K562 (cell line): ENCODE data around the gene PLXNA2. TPM values are rescaled to one million over a fixed set of nuclear protein-coding genes. Genes with fewer than 3 reads are reported as not detected.

Source experiments
- ATAC-seq: fragments of 200-7000 bp; cut with Tn5 transposase; 3 replicates; pipeline ENCODE4 v1.9.1; 2020; ENCODE audit warnings: moderate library complexity
- BruUV-seq: library from RNA; stranded (reverse); fragments of 400-500 nt; replicated peaks from 2 replicates; lab custom pipeline; 2021; lab: Mats Ljungman, UMichigan
- CTCF ChIA-PET: fragments of 300-600 bp; formaldehyde crosslinking; extraction: SDS; loops from one replicate; lab custom pipeline; 2021; ENCODE audit warnings: low intra/inter-chr PET ratio; lab: Yijun Ruan, JAX
- POLR2A ChIA-PET: fragments of 300-600, 350-650 bp; sonication (Branson Sonifier 250); formaldehyde crosslinking; extraction: SDS; loops from one replicate; lab custom pipeline; 2021; ENCODE audit warnings: antibody characterized with exemption, inconsistent platforms; lab: Yijun Ruan, JAX
- DNase-seq, 4 experiments: peaks; one replicate each; pipeline versions ENCODE4 v3.0.0 to v3.0.0-alpha.2; 2011 to 2018; ENCODE audit warnings: low spot score in 3 of 4, mixed read lengths in 3 of 4; ENCODE audit errors: extremely low read depth in 1 of 4
- FAIRE-seq: peaks from 2 replicates; lab custom pipeline; 2011; peaks lifted over from hg19 to GRCh38; lab: Jason Lieb, UNC
- H2AFZ ChIP-seq: 2 replicates; pipeline ENCODE4 v1.6.0; 2011; ENCODE audit warnings: low read depth, low read length, control low read depth, inconsistent platforms
- H3K27ac ChIP-seq: fragments of 200-600 bp; 3 replicates; pipeline ENCODE4 v1.8.0; 2011; ENCODE audit warnings: low read depth, mild to moderate bottlenecking, control low read depth, inconsistent platforms, low read length, moderate library complexity, mixed read lengths; ENCODE audit errors: extremely low read depth
- H3K27me3 ChIP-seq, 2 experiments: fragments of 300-600 bp in 1 of 2; 2 replicates in 1 of 2; 3 replicates in 1 of 2; pipeline versions ENCODE4 v1.6.0 to v1.8.0; 2011; ENCODE audit warnings: inconsistent platforms in 2 of 2, low read length in 2 of 2, mild to moderate bottlenecking in 1 of 2, mixed read lengths in 1 of 2, moderate library complexity in 1 of 2; ENCODE audit not compliant: control insufficient read depth in 2 of 2, insufficient read depth in 2 of 2
- H3K36me3 ChIP-seq: fragments of 300-600 bp; 3 replicates; pipeline ENCODE4 v1.8.0; 2011; ENCODE audit warnings: mild to moderate bottlenecking, low read length, inconsistent platforms; ENCODE audit not compliant: control insufficient read depth, insufficient read depth
- H3K4me1 ChIP-seq, 2 experiments: fragments of 200-600 bp in 1 of 2; replicated peaks in 1 of 2; 2 replicates in 1 of 2; 3 replicates in 1 of 2; pipeline versions ENCODE4 v1.5.1 to v1.8.0; 2011; ENCODE audit warnings: inconsistent platforms in 2 of 2, low read length in 2 of 2, mild to moderate bottlenecking in 1 of 2, mixed read lengths in 1 of 2, moderate library complexity in 1 of 2; ENCODE audit not compliant: control insufficient read depth in 2 of 2, insufficient read depth in 2 of 2
- H3K4me2 ChIP-seq: 2 replicates; pipeline ENCODE4 v1.6.1; 2011; ENCODE audit warnings: low read length, control low read depth, inconsistent platforms, mixed read lengths; ENCODE audit not compliant: insufficient read depth
- H3K4me3 ChIP-seq: fragments of 200-600 bp; sonication (generic), shearing (Covaris generic); 2 replicates; pipeline ENCODE4 v1.5.1; 2016; ENCODE audit warnings: control low read depth, inconsistent platforms
- H3K79me2 ChIP-seq: fragments of 200-600 bp; 3 replicates; pipeline ENCODE4 v1.8.0; 2011; ENCODE audit warnings: low read length, inconsistent platforms; ENCODE audit not compliant: control insufficient read depth, insufficient read depth
- H3K9ac ChIP-seq, 2 experiments: 2 replicates each; pipeline versions ENCODE4 v1.6.0 to v1.6.1; 2011; ENCODE audit warnings: low read depth in 2 of 2, low read length in 2 of 2, control low read depth in 1 of 2, inconsistent platforms in 1 of 2, mild to moderate bottlenecking in 1 of 2, mixed read lengths in 1 of 2; ENCODE audit not compliant: insufficient read depth in 1 of 2
- H3K9me1 ChIP-seq: one replicate; pipeline ENCODE4 v1.6.0; 2011; ENCODE audit warnings: inconsistent platforms, mild to moderate bottlenecking, low read length, moderate library complexity; ENCODE audit not compliant: control insufficient read depth, insufficient read depth
- H3K9me3 ChIP-seq: replicated peaks from 2 replicates; pipeline ENCODE4 v1.5.1; 2011; ENCODE audit warnings: low read depth, low read length, inconsistent platforms; ENCODE audit not compliant: control insufficient read depth, insufficient read depth
- H4K20me1 ChIP-seq: replicated peaks from 2 replicates; pipeline ENCODE4 v1.6.1; 2011; ENCODE audit warnings: low read length, inconsistent platforms, mixed read lengths; ENCODE audit not compliant: control insufficient read depth, insufficient read depth
- DNMT1 ChIP-seq: fragments of 450-650 bp; IDR thresholded peaks from 2 replicates; pipeline ENCODE4 v1.6.1; 2016; ENCODE audit warnings: antibody characterized with exemption, mild to moderate bottlenecking
- HDAC1 ChIP-seq, 2 experiments: fragments of 450-650 bp; IDR thresholded peaks; 2 replicates each; pipeline ENCODE4 v1.6.1; 2016 to 2017; ENCODE audit warnings: inconsistent platforms in 1 of 2, mild to moderate bottlenecking in 1 of 2, moderate library complexity in 1 of 2
- HNRNPUL1 ChIP-seq: fragments of 200-400 bp; formaldehyde crosslinking; IDR thresholded peaks from 2 replicates; pipeline ENCODE4 v1.6.1; 2017; ENCODE audit warnings: low read length
- NONO ChIP-seq, 2 experiments: fragments of 200-400 bp in 1 of 2; fragments of 450-650 bp in 1 of 2; formaldehyde crosslinking in 1 of 2; IDR thresholded peaks; 2 replicates each; pipeline ENCODE4 v1.6.1; 2017; ENCODE audit warnings: low read depth in 2 of 2, mild to moderate bottlenecking in 2 of 2, moderate library complexity in 2 of 2, low read length in 1 of 2
- PKNOX1 ChIP-seq: fragments of 450-650 bp; IDR thresholded peaks from 2 replicates; pipeline ENCODE4 v1.6.1; 2016
- RNF219 ChIP-seq: fragments of 250-450 bp; sonication (Bioruptor Pico); IDR thresholded peaks from 2 replicates; pipeline ENCODE4 v1.5.0; 2022; ENCODE audit warnings: mild to moderate bottlenecking
- SAFB2 ChIP-seq: fragments of 200-400 bp; formaldehyde crosslinking; IDR thresholded peaks from 2 replicates; pipeline ENCODE4 v1.6.1; 2018; ENCODE audit warnings: borderline replicate concordance, low read length, low read depth, moderate library complexity; ENCODE audit not compliant: severe bottlenecking
- SMARCE1 ChIP-seq: fragments of 450-650 bp; IDR thresholded peaks from 2 replicates; pipeline ENCODE4 v1.7.1; 2016; ENCODE audit warnings: mild to moderate bottlenecking
- SNRNP70 ChIP-seq: fragments of 200-400 bp; formaldehyde crosslinking; optimal IDR thresholded peaks from 2 replicates; pipeline ENCODE3; 2017; ENCODE audit warnings: low read depth, low read length
- TRIM24 ChIP-seq, 2 experiments: fragments of 450-650 bp; IDR thresholded peaks; 2 replicates each; pipeline ENCODE4 v1.6.1; 2016
- ZBTB33 ChIP-seq: sonication (generic); formaldehyde crosslinking; IDR thresholded peaks from 2 replicates; pipeline ENCODE4 v1.8.1; 2023; ENCODE audit warnings: mild to moderate bottlenecking, missing genetic modification reagents
- ZFP1 ChIP-seq: fragments of 450-650 bp; formaldehyde crosslinking; IDR thresholded peaks from 2 replicates; pipeline ENCODE4 v1.4.0; 2020; ENCODE audit warnings: mild to moderate bottlenecking, mixed read lengths
- ZFX ChIP-seq: sonication (generic); formaldehyde crosslinking; IDR thresholded peaks from 2 replicates; pipeline ENCODE4 v1.8.0; 2022; ENCODE audit warnings: mild to moderate bottlenecking, missing genetic modification reagents, moderate library complexity
- ZNF592 ChIP-seq: fragments of 450-650 bp; IDR thresholded peaks from 2 replicates; pipeline ENCODE4 v1.6.1; 2017; ENCODE audit warnings: antibody characterized with exemption, mild to moderate bottlenecking
- WGBS: fragments of 100-300 bp; shearing (Covaris generic); methylation state at CpG from one replicate; pipeline ENCODE4 v1.1.6; 2016; ENCODE audit warnings: low coverage, mixed read lengths; ENCODE audit not compliant: insufficient coverage; ENCODE audit errors: missing lambda C conversion rate; 5-methylcytosine and 5-hydroxymethylcytosine counted together
- in situ Hi-C: fragments of 300-500 bp; cut with MboI; formaldehyde crosslinking; loops from 4 replicates; pipeline ENCODE4 v1.15.0; 2018; ENCODE audit warnings: inconsistent platforms, mixed read lengths
- intact Hi-C: fragments of 100-400 bp; cut with micrococcal nuclease; formaldehyde crosslinking; loops from 2 replicates; pipeline ENCODE4 v1.14.2; 2022
- polyA plus RNA-seq, 8 experiments: library from polyadenylated mRNA; depleted of rRNA in 4 of 8; stranded (reverse) in 5 of 8; unstranded in 3 of 8; fragments of >200 nt; fragmentation: Nextera tagmentation in 2 of 8; fragmentation: Illumina TruSeq in 1 of 8; extraction: Ambion mirVana in 2 of 8; extraction: Trizol in 1 of 8; gene quantifications; 2 replicates each; pipeline versions ENCODE4 v1.2.1 to v1.2.3, GENCODE V29; 2011 to 2014; ENCODE audit warnings: inconsistent platforms in 1 of 8, missing spikeins in 1 of 8
- total RNA-seq, 7 experiments: library from RNA; depleted of rRNA in 6 of 7; stranded (reverse); fragments of >200 nt in 6 of 7; fragmentation: Illumina TruSeq in 2 of 7; extraction: Trizol in 2 of 7; gene quantifications; 2 replicates each; pipeline versions ENCODE4 v1.2.1 to v1.2.3, GENCODE V29; 2011 to 2021; ENCODE audit warnings: low replicate concordance in 1 of 7

The PLXNA2 gene
- total and polyA plus RNA-seq, 9 of the 15 experiments (the other 6 are each of a cell fraction or from before 2014, with no cell fraction given) = 0.01 to 1.3 (median 0.32) TPM

- H3K4me1 ChIP-seq = no peaks in the 10 kb centered on the region
- 0% methylated on average over 2 of the region's 2 CpGs for WGBS
- H3K9ac ChIP-seq = no peak overlapping the region
- no peak overlapping the region for H3K27ac ChIP-seq
- H3K36me3 ChIP-seq = no peaks in the 10 kb centered on the region
- no peak overlapping the region for H3K4me2 ChIP-seq
- no peaks in the 10 kb centered on the region for H3K9me3 ChIP-seq
- H2AFZ ChIP-seq = no peak overlapping the region
- no peaks in the 10 kb centered on the region for H3K9me1 ChIP-seq
- in situ Hi-C loops = loop anchor here (25.0 kb wide), 1 partner anchor 1200 kb away; no protein-coding TSS in a partner anchor
- H3K4me3 ChIP-seq = no peak overlapping the region
- H3K79me2 ChIP-seq = no peaks in the 10 kb centered on the region
- POLR2A ChIA-PET = interaction anchor here (0.8 to 0.9 kb wide), 2 partner anchors 15 to 137 kb away, joined by 3 read pairs; no protein-coding TSS in a partner anchor
- CTCF ChIA-PET = no interaction called here
- 0 out of 2 replicates have a peak, but pooled peaks cover 3% of the 10 kb centered on the region for H4K20me1 ChIP-seq
- FAIRE-seq = no peak
- intact Hi-C loops = no loop called here
- DNase-seq = no peak
- H3K27me3 ChIP-seq = peaks cover 21 to 57% of the 10 kb centered on the region in 2 experiments; a peak in 4 of 5 replicates
- ATAC-seq = no peak
- no TSS peak for BruUV-seq
- TF ChIP-seq RNF219 (CRISPR knock-in tag) (no peak), DNMT1 (no peak), SMARCE1 (no peak), ZFX (no peak), HDAC1 (IDR thresholded peaks at IDR 0.05) (no peak), ZNF592 (no peak), ZBTB33 (CRISPR knock-in tag) (no peak), ZFP1 (CRISPR knock-in tag) (no peak), NONO (IDR thresholded peaks at IDR 0.05; ENCODE audit: low read depth in 2 of 2, low read length in 1 of 2) (no peak), TRIM24 (IDR thresholded peaks at IDR 0.05) (no peak), PKNOX1 (no peak), SAFB2 (no peak), HNRNPUL1 (no peak), SNRNP70 (no peak)
Observed at GRCh38 chr1:208012721-208013120, 231.5 kb downstream of the PLXNA2 start.
